HepG2 (cell line): ENCODE results near the gene DNALI1. TPM values are rescaled to one million over a fixed set of nuclear protein-coding genes. Genes with fewer than 3 reads are reported as not detected.

ENCODE experiments used
- ATM ChIP-seq: fragments of 450-650 bp; IDR thresholded peaks from 2 replicates; pipeline ENCODE4 v1.7.1; 2017; ENCODE audit warnings: mild to moderate bottlenecking, borderline replicate concordance
- ETS1 ChIP-seq: sonication (generic); formaldehyde crosslinking; IDR thresholded peaks from 2 replicates; pipeline ENCODE4 v1.4.0; 2020; ENCODE audit warnings: missing genetic modification reagents
- KDM1A ChIP-seq: IDR thresholded peaks from 2 replicates; pipeline ENCODE4 v1.6.1; 2016; ENCODE audit warnings: missing compliant biosample characterization
- KMT2A ChIP-seq: sonication (generic); formaldehyde crosslinking; IDR thresholded peaks from 2 replicates; pipeline ENCODE4 v1.4.0; 2020; ENCODE audit warnings: missing genetic modification reagents
- MXI1 ChIP-seq: IDR thresholded peaks from 3 replicates; pipeline ENCODE4 v1.6.1; 2012; ENCODE audit warnings: low read depth, low read length, inconsistent platforms, borderline replicate concordance
- PRMT3 ChIP-seq: sonication (generic); formaldehyde crosslinking; IDR thresholded peaks from 2 replicates; pipeline ENCODE4 v1.8.1; 2022; ENCODE audit warnings: low read depth, mild to moderate bottlenecking, moderate library complexity, missing genetic modification reagents, borderline replicate concordance
- SMYD3 ChIP-seq: sonication (generic); formaldehyde crosslinking; IDR thresholded peaks from 2 replicates; pipeline ENCODE4 v1.8.1; 2023; ENCODE audit warnings: mild to moderate bottlenecking, missing genetic modification reagents
- TARDBP ChIP-seq: sonication (generic); formaldehyde crosslinking; IDR thresholded peaks from 2 replicates; pipeline ENCODE4 v1.8.0; 2022; ENCODE audit warnings: mild to moderate bottlenecking, missing genetic modification reagents
- ZBTB43 ChIP-seq: sonication (generic); formaldehyde crosslinking; conservative IDR thresholded peaks from 2 replicates; pipeline ENCODE4 v1.4.0; 2020; ENCODE audit warnings: missing genetic modification reagents
- ZFP41 ChIP-seq: sonication (generic); formaldehyde crosslinking; IDR thresholded peaks from 2 replicates; pipeline ENCODE4 v1.4.0; 2020; ENCODE audit warnings: mild to moderate bottlenecking, missing genetic modification reagents, borderline replicate concordance
- ZNF430 ChIP-seq: sonication (generic); formaldehyde crosslinking; IDR thresholded peaks from 2 replicates; pipeline ENCODE4 v1.9.0; 2021; ENCODE audit warnings: mild to moderate bottlenecking, missing genetic modification reagents
- ZNF432 ChIP-seq: sonication (generic); formaldehyde crosslinking; IDR thresholded peaks from 2 replicates; pipeline ENCODE4 v1.5.0; 2020; ENCODE audit warnings: missing genetic modification reagents, mild to moderate bottlenecking, borderline replicate concordance
- polyA plus RNA-seq, 8 experiments: library from polyadenylated mRNA; depleted of rRNA in 3 of 8; stranded (reverse) in 7 of 8; unstranded in 1 of 8; fragments of >200 nt; fragmentation: Illumina TruSeq in 4 of 8; extraction: Trizol in 4 of 8; gene quantifications; 2 replicates each; pipeline versions ENCODE4 v1.2.1 to v1.2.3, GENCODE V29; 2011 to 2016; ENCODE audit warnings: low read depth in 4 of 8, missing spikeins in 1 of 8, mixed read lengths in 1 of 8; ENCODE audit not compliant: insufficient read depth in 1 of 8
- total RNA-seq, 5 experiments: library from RNA; depleted of rRNA; stranded (reverse); fragments of >200 nt; fragmentation: Illumina TruSeq; extraction: Trizol; gene quantifications; 2 replicates each; pipeline ENCODE4 v1.2.3, GENCODE V29; 2016; ENCODE audit warnings: low read depth in 1 of 5
- TF ChIP-seq, protein P1 (sequence below): sonication (generic); formaldehyde crosslinking; IDR thresholded peaks from 2 replicates; pipeline ENCODE4 v1.5.0; 2020; ENCODE audit warnings: mild to moderate bottlenecking, missing genetic modification reagents, borderline replicate concordance
- TF ChIP-seq, protein P2 (sequence below): sonication (generic); formaldehyde crosslinking; IDR thresholded peaks from 2 replicates; pipeline ENCODE4 v1.5.0; 2020; ENCODE audit warnings: missing genetic modification reagents, mild to moderate bottlenecking, borderline replicate concordance
- TF ChIP-seq, protein P3 (sequence below): sonication (generic); formaldehyde crosslinking; IDR thresholded peaks from 2 replicates; pipeline ENCODE4 v1.4.0; 2020; ENCODE audit warnings: mild to moderate bottlenecking, missing genetic modification reagents

DNALI1 gene
- total and polyA plus RNA-seq, 2 of the 13 experiments (the other 11 are each of a cell fraction or from before 2014, with no cell fraction given), result 0.42 to 0.70 TPM

DNA sequence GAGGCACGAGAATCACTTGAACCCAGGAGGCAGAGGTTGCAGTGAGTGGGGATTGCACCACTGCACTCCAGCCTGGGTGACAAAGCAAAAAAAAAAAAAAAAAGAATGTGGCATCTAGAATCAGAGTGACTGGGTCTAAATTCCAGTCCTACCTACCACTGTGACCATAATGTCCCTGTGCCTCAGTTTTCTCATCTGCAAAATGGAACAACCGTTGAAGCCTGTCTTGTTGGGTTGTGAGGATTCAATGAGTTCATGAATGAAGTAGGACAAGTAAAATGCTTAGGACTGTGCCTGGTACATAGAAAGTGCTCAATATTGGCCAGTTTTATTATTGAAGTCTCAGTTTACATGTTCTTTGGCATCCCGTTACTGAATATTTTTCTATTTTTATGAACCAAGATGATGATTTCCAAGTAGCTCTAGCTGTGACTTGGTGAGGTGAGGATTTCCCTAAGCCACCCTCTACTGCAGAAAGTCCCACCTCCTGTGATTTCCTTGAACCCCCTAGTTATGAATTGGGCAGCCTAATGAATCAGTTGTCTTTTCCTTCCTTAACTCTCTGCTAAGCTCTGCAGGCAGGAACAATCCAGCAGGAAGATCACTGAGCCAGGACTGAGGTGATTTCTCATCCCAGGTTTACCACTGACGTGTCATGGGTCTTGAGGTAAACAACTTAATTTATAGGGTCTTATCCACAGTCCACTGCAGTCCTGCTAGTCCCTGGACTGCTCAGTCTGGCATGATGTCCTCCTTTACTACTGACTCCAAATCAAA, 23.2 kb upstream of the DNALI1 start (continued):
- TF ChIP-seq ZBTB43 (CRISPR knock-in tag) (no peak), SMYD3 (CRISPR knock-in tag) (no peak), ZNF432 (CRISPR knock-in tag) (no peak), KMT2A (CRISPR knock-in tag) (no peak), MXI1 (no peak), TARDBP (CRISPR knock-in tag) (no peak), ZFP41 (CRISPR knock-in tag) (no peak), KDM1A (CRISPR knock-in tag) (peak; percentile 88), PRMT3 (CRISPR knock-in tag) (no peak), ATM (no peak), ETS1 (CRISPR knock-in tag) (no peak), ZNF430 (CRISPR knock-in tag) (no peak)
- TF ChIP-seq, protein P1, sequence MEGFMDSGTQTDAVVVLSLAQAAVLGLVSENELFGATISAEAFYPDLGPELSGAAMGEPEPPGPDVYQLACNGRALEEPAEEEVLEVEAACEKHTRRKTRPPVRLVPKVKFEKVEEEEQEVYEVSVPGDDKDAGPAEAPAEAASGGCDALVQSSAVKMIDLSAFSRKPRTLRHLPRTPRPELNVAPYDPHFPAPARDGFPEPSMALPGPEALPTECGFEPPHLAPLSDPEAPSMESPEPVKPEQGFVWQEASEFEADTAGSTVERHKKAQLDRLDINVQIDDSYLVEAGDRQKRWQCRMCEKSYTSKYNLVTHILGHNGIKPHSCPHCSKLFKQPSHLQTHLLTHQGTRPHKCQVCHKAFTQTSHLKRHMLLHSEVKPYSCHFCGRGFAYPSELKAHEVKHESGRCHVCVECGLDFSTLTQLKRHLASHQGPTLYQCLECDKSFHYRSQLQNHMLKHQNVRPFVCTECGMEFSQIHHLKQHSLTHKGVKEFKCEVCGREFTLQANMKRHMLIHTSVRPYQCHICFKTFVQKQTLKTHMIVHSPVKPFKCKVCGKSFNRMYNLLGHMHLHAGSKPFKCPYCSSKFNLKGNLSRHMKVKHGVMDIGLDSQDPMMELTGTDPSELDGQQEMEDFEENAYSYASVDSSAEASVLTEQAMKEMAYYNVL (CRISPR knock-in tag), result no peak
- TF ChIP-seq, protein P2, sequence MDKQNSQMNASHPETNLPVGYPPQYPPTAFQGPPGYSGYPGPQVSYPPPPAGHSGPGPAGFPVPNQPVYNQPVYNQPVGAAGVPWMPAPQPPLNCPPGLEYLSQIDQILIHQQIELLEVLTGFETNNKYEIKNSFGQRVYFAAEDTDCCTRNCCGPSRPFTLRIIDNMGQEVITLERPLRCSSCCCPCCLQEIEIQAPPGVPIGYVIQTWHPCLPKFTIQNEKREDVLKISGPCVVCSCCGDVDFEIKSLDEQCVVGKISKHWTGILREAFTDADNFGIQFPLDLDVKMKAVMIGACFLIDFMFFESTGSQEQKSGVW (CRISPR knock-in tag), result no peak
- TF ChIP-seq, protein P3, sequence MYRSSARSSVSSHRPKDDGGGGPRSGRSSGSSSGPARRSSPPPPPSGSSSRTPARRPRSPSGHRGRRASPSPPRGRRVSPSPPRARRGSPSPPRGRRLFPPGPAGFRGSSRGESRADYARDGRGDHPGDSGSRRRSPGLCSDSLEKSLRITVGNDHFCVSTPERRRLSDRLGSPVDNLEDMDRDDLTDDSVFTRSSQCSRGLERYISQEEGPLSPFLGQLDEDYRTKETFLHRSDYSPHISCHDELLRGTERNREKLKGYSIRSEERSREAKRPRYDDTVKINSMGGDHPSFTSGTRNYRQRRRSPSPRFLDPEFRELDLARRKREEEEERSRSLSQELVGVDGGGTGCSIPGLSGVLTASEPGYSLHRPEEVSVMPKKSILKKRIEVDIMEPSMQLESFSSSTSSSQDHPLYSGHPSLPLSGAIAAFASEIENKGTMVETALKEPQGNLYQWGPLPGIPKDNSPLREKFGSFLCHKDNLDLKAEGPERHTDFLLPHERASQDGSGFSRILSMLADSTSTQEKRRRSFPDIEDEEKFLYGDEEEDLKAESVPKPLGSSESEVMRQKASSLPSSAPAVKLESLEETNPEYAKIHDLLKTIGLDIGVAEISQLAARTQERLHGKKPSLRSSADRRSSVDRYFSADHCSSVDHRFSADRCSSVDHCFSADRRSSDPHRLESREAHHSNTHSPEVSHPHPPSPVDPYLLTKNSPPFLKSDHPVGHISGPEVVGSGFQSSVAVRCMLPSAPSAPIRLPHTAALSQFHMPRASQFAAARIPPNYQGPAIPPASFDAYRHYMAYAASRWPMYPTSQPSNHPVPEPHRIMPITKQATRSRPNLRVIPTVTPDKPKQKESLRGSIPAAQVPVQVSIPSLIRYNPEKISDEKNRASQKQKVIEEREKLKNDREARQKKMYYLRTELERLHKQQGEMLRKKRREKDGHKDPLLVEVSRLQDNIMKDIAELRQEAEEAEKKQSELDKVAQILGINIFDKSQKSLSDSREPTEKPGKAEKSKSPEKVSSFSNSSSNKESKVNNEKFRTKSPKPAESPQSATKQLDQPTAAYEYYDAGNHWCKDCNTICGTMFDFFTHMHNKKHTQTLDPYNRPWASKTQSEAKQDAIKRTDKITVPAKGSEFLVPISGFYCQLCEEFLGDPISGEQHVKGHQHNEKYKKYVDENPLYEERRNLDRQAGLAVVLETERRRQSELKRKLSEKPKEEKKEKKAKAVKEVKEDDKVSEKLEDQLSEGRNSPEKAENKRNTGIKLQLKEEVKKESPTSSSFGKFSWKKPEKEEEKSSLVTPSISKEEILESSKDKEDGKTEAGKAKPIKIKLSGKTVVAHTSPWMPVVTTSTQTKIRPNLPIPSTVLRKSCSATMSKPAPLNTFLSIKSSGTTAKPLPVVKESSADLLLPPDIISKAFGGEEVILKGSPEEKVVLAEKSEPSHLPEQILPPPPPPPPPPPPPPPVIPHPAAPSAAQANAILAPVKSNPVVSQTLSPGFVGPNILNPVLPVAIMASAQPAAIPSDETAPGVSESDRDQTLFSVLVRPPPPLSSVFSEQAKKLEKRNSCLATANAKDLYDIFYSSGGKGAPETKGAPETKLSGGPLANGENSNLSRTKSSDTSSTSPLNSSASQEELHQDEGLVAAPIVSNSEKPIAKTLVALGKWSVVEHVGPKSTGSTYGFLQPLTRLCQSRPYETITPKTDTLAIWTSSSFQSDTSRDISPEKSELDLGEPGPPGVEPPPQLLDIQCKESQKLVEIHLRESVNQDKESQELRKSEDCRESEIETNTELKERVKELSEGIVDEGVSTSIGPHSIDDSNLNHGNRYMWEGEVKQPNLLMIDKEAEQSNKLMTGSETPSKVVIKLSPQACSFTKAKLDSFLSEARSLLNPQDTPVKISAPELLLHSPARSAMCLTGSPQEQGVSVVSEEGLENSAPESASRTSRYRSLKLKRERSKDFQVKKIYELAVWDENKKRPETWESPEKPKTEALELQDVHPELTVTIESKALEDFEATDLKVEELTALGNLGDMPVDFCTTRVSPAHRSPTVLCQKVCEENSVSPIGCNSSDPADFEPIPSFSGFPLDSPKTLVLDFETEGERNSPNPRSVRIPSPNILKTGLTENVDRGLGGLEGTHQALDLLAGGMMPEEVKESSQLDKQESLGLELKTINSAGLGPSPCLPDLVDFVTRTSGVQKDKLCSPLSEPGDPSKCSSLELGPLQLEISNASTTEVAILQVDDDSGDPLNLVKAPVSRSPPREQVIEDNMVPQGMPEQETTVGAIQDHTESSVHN (CRISPR knock-in tag), result no peak
